Breast epithelium (tissue), 4 donors: Measurements from ENCODE around the gene CNGB1. TPM values are rescaled to one million over a fixed set of nuclear protein-coding genes. Genes with fewer than 3 reads are reported as not detected.
"Not testable (repeated sequence)": the region's sequence is repeated elsewhere in the genome, so short reads cannot be mapped to it uniquely, and the experiment has no call there.

Experiments used
- DNase-seq, 2 donors: peaks; one replicate each; pipeline ENCODE4 v3.0.0-alpha.2; 2019; ENCODE audit warnings: low spot score in 2 of 2
- H3K27ac ChIP-seq, 2 donors: fragments of 200-600 bp; sonication (generic) in 1 of 2; one replicate each; pipeline ENCODE4 v1.5.1; 2016 to 2019; ENCODE audit warnings: mild to moderate bottlenecking in 1 of 2
- H3K27me3 ChIP-seq, 2 donors: fragments of 200-600 bp; sonication (generic) in 1 of 2; one replicate each; pipeline versions ENCODE4 v1.5.1 to v1.6.0; 2017 to 2019; ENCODE audit warnings: control low read depth in 1 of 2, mild to moderate bottlenecking in 1 of 2
- H3K36me3 ChIP-seq: fragments of 200-600 bp; one replicate; pipeline ENCODE4 v1.5.1; 2019
- H3K4me1 ChIP-seq, 2 donors: fragments of 200-600 bp; sonication (generic); one replicate each; pipeline ENCODE4 v1.5.1; 2016 to 2019; ENCODE audit warnings: control low read depth in 1 of 2
- H3K4me3 ChIP-seq, 3 donors: fragments of 200-600 bp; sonication (generic); 1 replicate in 2 of 3; 2 replicates in 1 of 3; pipeline ENCODE4 v1.5.1; 2016 to 2019; ENCODE audit warnings: mild to moderate bottlenecking in 3 of 3, moderate library complexity in 2 of 3
- H3K9me3 ChIP-seq, 2 donors: fragments of 200-600 bp; sonication (generic) in 1 of 2; one replicate each; pipeline ENCODE4 v1.5.1; 2016 to 2019; ENCODE audit warnings: control low read depth in 1 of 2
- POLR2A ChIP-seq: fragments of 450-650 bp; IDR thresholded peaks from one replicate; pipeline ENCODE4 v1.6.1; 2016; ENCODE audit warnings: antibody characterized with exemption, mild to moderate bottlenecking, moderate library complexity
- POLR2AphosphoS5 ChIP-seq, 3 donors: sonication (generic); formaldehyde crosslinking; IDR thresholded peaks; one replicate each; pipeline ENCODE4 v1.6.1; 2017; ENCODE audit warnings: antibody characterized with exemption in 3 of 3
- intact Hi-C: fragments of 100-400 bp; cut with DNase I; formaldehyde crosslinking; loops from one replicate; pipeline ENCODE4 v1.15.1; 2023; ENCODE audit warnings: low total_unique reads
- total RNA-seq, 3 donors: library from RNA; depleted of rRNA; stranded (reverse); fragments of >200 nt; gene quantifications; one replicate each; pipeline ENCODE4 v1.1.0, GENCODE V29; 2016
- TF ChIP-seq, protein P1 (sequence below), 3 donors: fragments of 450-650 bp; IDR thresholded peaks; one replicate each; pipeline ENCODE4 v1.5.1; 2016 to 2017; ENCODE audit warnings: antibody characterized with exemption in 3 of 3, mild to moderate bottlenecking in 3 of 3, moderate library complexity in 3 of 3

CNGB1 gene
- total RNA-seq, 3 donors from 2014 or later: not detected

DNA sequence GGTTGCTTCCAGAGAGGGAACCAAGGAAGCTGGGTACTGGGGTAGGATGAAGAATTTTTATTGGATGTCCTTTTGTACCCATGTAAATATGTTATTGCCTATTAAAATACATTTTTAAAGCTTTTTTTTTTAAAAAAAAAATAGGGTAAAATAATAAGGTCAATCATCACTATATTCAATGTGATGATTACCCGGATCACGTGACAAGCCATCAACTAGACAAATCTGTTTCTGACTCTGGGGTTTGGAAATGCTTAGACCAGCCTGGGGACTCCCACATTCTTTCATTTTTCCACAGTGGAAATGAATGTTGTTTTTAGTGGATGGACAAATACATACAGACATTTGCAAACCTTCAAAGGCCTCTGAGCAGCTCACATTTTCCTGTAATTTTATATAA, 88.7 kb downstream of the CNGB1 start:
- TF ChIP-seq, protein P1, sequence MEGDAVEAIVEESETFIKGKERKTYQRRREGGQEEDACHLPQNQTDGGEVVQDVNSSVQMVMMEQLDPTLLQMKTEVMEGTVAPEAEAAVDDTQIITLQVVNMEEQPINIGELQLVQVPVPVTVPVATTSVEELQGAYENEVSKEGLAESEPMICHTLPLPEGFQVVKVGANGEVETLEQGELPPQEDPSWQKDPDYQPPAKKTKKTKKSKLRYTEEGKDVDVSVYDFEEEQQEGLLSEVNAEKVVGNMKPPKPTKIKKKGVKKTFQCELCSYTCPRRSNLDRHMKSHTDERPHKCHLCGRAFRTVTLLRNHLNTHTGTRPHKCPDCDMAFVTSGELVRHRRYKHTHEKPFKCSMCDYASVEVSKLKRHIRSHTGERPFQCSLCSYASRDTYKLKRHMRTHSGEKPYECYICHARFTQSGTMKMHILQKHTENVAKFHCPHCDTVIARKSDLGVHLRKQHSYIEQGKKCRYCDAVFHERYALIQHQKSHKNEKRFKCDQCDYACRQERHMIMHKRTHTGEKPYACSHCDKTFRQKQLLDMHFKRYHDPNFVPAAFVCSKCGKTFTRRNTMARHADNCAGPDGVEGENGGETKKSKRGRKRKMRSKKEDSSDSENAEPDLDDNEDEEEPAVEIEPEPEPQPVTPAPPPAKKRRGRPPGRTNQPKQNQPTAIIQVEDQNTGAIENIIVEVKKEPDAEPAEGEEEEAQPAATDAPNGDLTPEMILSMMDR (IDR thresholded peaks at IDR 0.05): no peak
- TF ChIP-seq POLR2AphosphoS5 (IDR thresholded peaks at IDR 0.05): no peak
- TF ChIP-seq POLR2A: no peak
- H3K4me1 ChIP-seq: no peaks in the 10 kb centered on the region
- intact Hi-C loops: no loop called here
- no peak overlapping the region for H3K27ac ChIP-seq
- H3K4me3 ChIP-seq: no peak overlapping the region
- no peaks in the 10 kb centered on the region for H3K36me3 ChIP-seq
- peaks cover 0 to 38% of the 10 kb centered on the region in 2 donors for H3K27me3 ChIP-seq
- no peak for DNase-seq
- no peaks in the 10 kb centered on the region for H3K9me3 ChIP-seq

DNA sequence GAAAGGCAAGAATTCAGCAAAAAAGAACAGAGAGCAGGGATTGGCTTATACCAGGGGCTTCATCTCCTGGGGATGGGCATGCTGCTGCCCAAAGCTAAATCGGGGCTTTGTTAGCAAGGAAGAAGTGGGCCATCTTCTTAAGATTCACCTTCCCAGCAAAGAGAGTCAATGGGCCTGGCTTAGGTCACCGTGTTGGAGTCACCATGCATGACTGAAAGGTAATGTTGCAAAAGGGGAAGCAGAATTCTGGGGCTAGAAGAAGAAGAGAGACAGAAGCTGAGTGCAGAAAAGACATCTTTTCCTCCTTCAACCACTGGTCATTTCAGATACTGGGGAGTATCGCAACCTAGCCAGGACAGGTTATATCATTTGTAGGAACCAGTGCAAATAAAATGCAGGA, 92.3 kb downstream of the CNGB1 start:
- DNase-seq: no peak
- Histone ChIP-seq H3K27me3 (peaks cover 0 to 21% of the 10 kb centered on the region in 2 donors), H3K4me1 (no peaks in the 10 kb centered on the region), H3K36me3 (no peaks in the 10 kb centered on the region), H3K27ac (no peak overlapping the region), H3K4me3 (no peak overlapping the region), H3K9me3 (no peaks in the 10 kb centered on the region)
- TF ChIP-seq POLR2AphosphoS5 (IDR thresholded peaks at IDR 0.05): no peak
- intact Hi-C loops: loop anchor here (10.0 kb wide), 1 partner anchor 746 kb away; the partner anchor contains the start of gene CNOT1

DNA sequence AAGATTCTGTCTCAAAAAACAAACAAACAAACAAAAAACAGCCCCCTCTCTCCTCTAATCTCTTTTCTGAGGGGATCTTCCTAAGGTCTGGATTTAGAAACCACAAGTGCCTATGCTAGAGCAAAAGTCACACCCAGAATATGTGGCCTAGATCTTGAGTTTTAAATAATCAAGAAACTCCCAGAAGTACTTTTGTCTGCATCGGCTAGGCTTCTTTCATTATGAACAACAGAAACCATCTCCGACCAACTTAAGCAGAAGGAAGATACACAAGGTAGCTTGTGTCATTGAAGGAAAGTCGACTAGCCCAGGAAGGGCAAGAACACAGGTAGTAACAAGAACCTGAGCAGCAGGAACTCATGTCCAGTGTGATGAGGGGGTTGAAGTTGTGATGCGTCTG, 94.7 kb downstream of the CNGB1 start:
- TF ChIP-seq POLR2AphosphoS5 (IDR thresholded peaks at IDR 0.05) (no peak), POLR2A (no peak)
- TF ChIP-seq, protein P1 (IDR thresholded peaks at IDR 0.05): no peak
- DNase-seq: no peak
- Histone ChIP-seq H3K4me1 (no peaks in the 10 kb centered on the region), H3K4me3 (no peak overlapping the region), H3K27me3 (no peaks in the 10 kb centered on the region), H3K9me3 (no peaks in the 10 kb centered on the region), H3K27ac (no peak overlapping the region), H3K36me3 (no peaks in the 10 kb centered on the region)
- intact Hi-C loops: loop anchor here (10.0 kb wide), 1 partner anchor 749 kb away; the partner anchor contains the start of gene CNOT1

DNA sequence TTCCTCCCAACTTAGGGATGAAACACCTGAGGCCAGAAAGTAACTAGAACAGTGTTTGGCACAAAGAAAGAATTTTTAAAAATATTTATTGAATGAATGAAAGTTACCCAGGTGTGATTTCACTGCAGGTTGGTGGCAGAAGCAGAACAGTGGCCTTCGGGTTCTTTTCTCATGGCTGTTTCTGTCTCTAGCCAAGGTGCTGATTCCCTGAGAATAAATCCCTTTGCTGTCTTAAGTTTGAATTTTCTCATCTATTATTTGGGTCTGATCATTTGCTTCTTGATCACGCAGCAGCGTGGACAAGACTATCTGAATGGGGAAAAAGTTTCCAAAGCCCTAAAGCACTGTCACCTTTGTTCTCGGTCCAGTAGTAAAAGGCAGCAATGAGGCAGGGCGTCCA, 95.6 kb downstream of the CNGB1 start:
- TF ChIP-seq POLR2A (no peak), POLR2AphosphoS5 (IDR thresholded peaks at IDR 0.05) (no peak)
- TF ChIP-seq, protein P1 (IDR thresholded peaks at IDR 0.05): no peak
- no peak overlapping the region for H3K27ac ChIP-seq
- H3K4me3 ChIP-seq: no peak overlapping the region
- intact Hi-C loops: loop anchor here (10.0 kb wide), 1 partner anchor 749 kb away; the partner anchor contains the start of gene CNOT1
- no peaks in the 10 kb centered on the region for H3K9me3 ChIP-seq
- no peaks in the 10 kb centered on the region for H3K4me1 ChIP-seq
- no peak for DNase-seq
- no peaks in the 10 kb centered on the region for H3K27me3 ChIP-seq
- no peaks in the 10 kb centered on the region for H3K36me3 ChIP-seq

DNA sequence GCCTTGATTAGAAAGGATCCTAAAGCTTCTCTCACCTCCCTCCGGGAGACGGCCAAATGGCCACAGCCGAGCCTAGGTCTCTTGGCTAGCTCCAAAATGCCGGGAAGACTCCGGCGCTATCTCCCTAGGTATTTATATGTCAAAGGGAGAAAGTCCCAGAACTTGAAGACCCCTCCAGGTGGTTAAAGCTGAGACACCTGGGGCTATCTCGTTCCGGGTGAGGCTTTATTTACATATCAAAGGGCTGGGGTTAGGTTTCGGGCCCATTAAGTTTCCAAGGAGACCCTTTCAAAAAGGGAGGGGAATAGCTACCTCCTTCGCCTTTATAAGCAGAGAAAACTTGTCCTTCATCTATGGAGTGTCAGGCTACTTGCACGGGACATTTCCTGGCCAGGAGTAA, 97.7 kb downstream of the CNGB1 start:
- no peak for DNase-seq
- TF ChIP-seq, protein P1 (IDR thresholded peaks at IDR 0.05): no peak
- TF ChIP-seq POLR2A: no peak
- no peak for TF ChIP-seq POLR2AphosphoS5 (IDR thresholded peaks at IDR 0.05)
- intact Hi-C loops: loop anchor here (10.0 kb wide), 1 partner anchor 752 kb away; the partner anchor contains the start of gene CNOT1

DNA sequence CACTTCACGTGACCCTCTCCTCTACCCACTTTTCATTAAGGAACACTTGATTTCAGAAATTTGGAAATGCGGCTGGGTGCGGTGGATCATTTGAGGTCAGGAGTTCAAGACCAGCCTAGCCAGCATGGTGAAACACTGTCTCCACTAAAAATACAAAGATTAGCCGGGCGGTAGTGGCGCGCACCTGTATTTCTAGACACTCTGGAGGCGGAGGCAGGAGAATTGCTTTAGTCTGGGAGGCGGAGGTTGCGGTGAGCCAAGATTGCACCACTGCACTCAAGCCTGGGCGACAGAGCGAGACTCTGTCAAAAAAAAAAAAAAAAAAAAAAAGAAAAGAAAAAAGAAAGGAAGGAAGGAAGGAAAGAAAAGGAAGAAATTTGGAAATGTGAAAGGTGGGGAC, 98.2 kb downstream of the CNGB1 start:
- intact Hi-C loops: loop anchor here (10.0 kb wide), 1 partner anchor 752 kb away; the partner anchor contains the start of gene CNOT1
- not testable (repeated sequence) for H3K4me3 ChIP-seq, H3K27ac ChIP-seq, H3K9me3 ChIP-seq, DNase-seq, H3K4me1 ChIP-seq, H3K27me3 ChIP-seq, H3K36me3 ChIP-seq

More for the DNA sequence above, 97.7 kb downstream of the CNGB1 start:
- Histone ChIP-seq H3K9me3 (no peaks in the 10 kb centered on the region), H3K27ac (no peak overlapping the region), H3K36me3 (no peaks in the 10 kb centered on the region), H3K27me3 (no peaks in the 10 kb centered on the region), H3K4me1 (no peaks in the 10 kb centered on the region), H3K4me3 (no peak overlapping the region)
